CD4-positive, alpha-beta T cell treated with Interleukin-12 subunit alpha and Interleukin-12 subunit beta, for 1 hour (primary cell): ENCODE results near the gene CELF1.

Source experiments
- DNase-seq: peaks from one replicate; pipeline ENCODE4 v3.0.0-alpha.2; 2020

Gene CELF1

GRCh38 chr11:47552566-47553405 lies at the start of gene CELF1:
Gene CELF1 (minus strand): TSS chr11:47553132. CDS start chr11:47499523, 53,609 bp downstream.
- peak; percentile 93 for DNase-seq

GRCh38 chr11:47599902-47600301 lies 47.0 kb upstream of the CELF1 start:
- DNase-seq = no peak

GRCh38 chr11:47595967-47596366 lies 43.0 kb upstream of the CELF1 start:
- no peak for DNase-seq

GRCh38 chr11:47595029-47595428 lies 42.1 kb upstream of the CELF1 start:
- no peak for DNase-seq

- no peak for DNase-seq
These were observed 41.3 kb upstream of the CELF1 start, which contains the start of gene C1QTNF4 for GRCh38 chr11:47593934-47594855. Gene C1QTNF4 (minus strand): TSS chr11:47594411. CDS start chr11:47590810, 3,601 bp downstream.

- no peak for DNase-seq
These were observed 40.6 kb upstream of the CELF1 start for GRCh38 chr11:47593492-47593933.

- DNase-seq = no peak
These were observed 40.0 kb upstream of the CELF1 start for GRCh38 chr11:47592970-47593369.

- DNase-seq = no peak
These were observed 39.3 kb upstream of the CELF1 start for GRCh38 chr11:47592251-47592650.

- no peak for DNase-seq
These were observed 38.8 kb upstream of the CELF1 start for GRCh38 chr11:47591764-47592163.

GRCh38 chr11:47589977-47590861 lies 37.3 kb upstream of the CELF1 start:
- DNase-seq = no peak

- DNase-seq = no peak
These were observed 36.6 kb upstream of the CELF1 start for GRCh38 chr11:47589584-47589976.

- DNase-seq = no peak
These were observed 36.2 kb upstream of the CELF1 start for GRCh38 chr11:47589118-47589517.

- no peak for DNase-seq
These were observed 34.9 kb upstream of the CELF1 start for GRCh38 chr11:47587723-47588326.

- DNase-seq = no peak
These were observed 34.2 kb upstream of the CELF1 start for GRCh38 chr11:47587039-47587716.

GRCh38 chr11:47586098-47586855 lies 33.3 kb upstream of the CELF1 start, which contains the start of gene FAM180B:
Gene FAM180B (plus strand): TSS chr11:47586678. CDS start chr11:47586769, 91 bp downstream.
- DNase-seq = no peak

- no peak for DNase-seq
These were observed 30.9 kb upstream of the CELF1 start for GRCh38 chr11:47583844-47584243.

GRCh38 chr11:47578524-47579494 lies 25.9 kb upstream of the CELF1 start, which contains the start of the genes KBTBD4 and NDUFS3:
Gene KBTBD4 (minus strand): TSS chr11:47578970. CDS start chr11:47578951, 19 bp downstream.
Gene NDUFS3 (plus strand): TSS chr11:47579074. CDS start chr11:47579092, 18 bp downstream.
- DNase-seq = peak; percentile 91

GRCh38 chr11:47577460-47578041 lies 24.6 kb upstream of the CELF1 start:
- DNase-seq = no peak

- DNase-seq = no peak
These were observed 20.4 kb upstream of the CELF1 start for GRCh38 chr11:47573321-47573720.
